Stimulated activated CD4-positive, alpha-beta T cell treated with anti-CD3 and anti-CD28 coated beads, TNF-alpha, amount 100 ng/mL, for 48 hours (primary cell): ENCODE results near the gene MTM1.
A peak's percentile ranks its signal among the peaks of the same experiment; 100 is the strongest.

Experiments used
- DNase-seq, 3 donors: peaks; one replicate each; pipeline ENCODE4 v3.0.0-alpha.2; 2020; ENCODE audit warnings: low read depth in 3 of 3

Gene MTM1

DNA sequence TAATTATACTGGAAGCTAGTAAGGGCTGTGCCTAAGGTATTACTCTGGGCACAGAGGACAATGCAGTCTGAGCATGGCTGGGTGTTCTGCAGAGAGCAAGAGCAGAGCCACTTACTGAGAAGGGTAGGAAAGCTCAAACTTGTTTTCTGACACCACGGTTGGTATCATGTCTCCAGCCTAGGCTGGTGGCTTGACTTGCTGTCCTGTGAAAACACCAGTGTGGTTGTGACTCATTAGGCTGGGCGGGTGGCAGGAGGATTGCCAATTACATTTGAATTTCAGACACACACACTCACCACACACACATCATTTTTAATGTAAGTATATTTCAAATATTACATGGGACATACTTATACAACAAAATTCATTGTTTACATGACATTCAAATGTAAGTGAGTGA is 19.7 kb upstream of the MTM1 start:
- DNase-seq, result no peak

DNA sequence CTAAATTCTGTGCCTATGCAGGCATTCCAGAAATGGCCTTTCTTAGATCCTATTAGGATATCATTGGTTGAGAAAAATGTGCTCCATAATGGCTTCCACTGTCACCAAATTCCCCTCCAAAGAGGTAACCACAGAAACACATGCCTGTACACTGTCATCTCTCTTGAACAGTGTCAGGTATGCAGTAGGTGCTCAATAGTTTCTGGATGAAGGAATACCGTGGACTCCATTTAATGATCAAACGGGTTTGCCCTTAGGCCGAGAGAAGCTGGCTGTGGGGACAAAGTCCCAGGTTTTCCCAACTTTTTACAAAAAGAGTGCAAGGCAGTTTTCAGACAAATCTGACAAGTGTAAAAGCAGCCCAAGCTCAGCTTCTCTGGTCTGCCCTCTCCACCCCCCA is 16.5 kb upstream of the MTM1 start:
- DNase-seq, result no peak

DNA sequence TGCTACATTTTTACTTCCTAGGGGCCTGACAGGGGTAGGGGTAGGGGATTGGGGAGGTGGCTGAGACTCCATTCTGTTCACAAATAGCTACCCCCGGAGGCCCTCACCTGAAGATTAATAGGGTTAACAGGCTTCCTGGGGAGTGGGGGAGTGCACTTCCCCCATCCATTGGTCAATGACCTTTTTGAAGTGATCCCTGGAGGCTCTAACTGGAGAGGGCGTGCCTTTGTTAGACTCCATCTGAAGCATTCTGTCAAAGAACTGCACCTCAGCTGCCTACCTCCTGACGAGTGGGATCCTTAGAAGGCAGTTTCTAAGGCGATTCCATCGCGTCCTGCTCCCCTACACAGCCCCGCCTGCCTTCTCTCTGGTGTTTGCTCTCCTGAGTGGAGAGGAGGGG is 10.0 kb upstream of the MTM1 start:
- no peak for DNase-seq

DNA sequence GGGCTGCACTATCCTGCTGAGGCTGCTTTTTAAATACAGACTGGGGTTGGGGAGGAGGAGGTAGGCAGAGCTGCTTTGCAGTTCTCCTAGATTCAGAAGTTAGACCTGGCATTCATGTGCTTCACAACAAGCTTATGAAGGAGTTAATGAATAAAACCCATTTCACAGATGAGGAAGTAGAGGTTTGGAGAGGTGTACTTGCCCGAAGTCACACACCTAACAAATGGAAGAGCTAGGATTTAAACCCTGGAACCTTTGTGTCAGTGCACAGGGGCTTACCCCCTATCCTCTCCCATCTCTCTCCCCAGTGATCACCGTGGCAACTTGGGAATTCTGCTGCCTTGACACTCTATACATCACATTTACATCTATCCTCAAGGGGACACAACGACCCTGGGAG is 3.6 kb upstream of the MTM1 start:
- no peak for DNase-seq

DNA sequence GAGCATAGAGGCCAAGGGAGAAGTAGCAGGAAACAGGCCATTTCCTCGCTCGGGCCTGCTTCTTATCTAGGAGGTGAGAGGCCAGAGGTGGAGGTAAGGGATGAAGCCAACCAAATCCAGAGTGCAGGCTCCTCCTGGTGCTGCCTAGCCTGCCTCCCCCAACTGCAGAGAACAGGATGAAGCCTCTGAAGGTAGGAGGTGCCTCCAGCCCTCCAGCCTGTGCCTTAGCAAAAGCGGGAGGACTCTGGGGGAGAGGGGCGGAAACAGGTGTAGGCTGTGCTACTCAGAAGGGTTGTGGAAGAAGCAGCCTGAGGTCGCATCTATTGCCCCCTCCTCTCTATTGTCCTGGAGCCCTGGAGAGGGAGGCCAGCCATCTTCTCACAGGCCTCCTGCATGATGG is 2.9 kb upstream of the MTM1 start:
- DNase-seq, result no peak

DNA sequence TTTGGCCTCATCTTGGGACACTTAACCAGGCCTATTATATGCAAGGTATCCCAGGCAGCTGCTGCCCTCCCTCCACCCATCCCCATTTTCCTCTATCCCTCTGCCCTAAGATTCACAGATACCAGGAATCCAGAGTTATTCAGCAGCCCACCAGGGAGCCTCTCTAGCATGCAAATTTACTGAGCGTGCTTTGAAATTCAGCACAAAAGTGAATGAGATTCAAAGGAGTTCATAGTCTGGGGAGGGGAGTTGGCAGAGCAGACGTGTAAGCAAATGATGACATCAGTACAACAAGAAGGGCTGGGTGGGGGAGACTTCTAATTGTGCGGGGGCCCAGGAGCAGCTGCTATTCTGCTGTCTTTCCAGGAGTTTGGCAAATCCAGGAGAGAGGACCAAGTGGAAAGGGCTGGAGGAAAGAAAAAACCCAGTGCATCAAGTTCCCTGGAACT is 1.7 kb upstream of the MTM1 start:
- DNase-seq, result no peak

DNA sequence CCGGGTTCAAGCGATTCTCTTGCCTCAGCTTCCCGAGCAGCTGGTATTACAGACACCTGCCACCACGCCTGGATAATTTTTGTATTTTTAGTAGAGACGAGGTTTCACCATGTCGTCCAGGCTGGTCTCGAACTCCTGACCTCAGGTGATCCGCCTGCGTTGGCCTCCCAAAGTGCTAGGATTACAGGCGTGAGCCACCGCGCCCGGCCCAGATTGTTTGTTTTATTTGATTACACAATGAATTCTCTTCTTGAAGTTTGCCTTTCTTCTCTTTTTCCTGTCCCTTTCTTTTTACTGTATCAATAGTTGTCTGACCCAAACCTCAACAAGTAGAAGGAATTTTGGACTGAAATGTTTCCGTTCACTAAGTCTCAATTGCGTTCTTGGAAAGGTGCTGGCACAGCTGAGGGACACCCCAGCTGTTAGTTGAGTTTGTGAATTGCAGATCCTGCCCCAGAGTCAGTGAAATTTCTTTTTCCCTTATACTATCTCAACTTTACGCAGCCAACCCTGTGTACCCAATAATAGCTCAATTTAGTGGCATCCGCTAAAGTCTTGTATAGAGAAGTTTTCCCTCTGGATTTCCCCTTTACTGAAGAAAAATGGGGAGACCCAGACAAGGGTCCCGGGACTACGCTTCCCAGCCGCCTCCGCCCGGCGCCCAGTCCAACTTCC is 639 bp upstream of the MTM1 start:
- no peak for DNase-seq

DNA sequence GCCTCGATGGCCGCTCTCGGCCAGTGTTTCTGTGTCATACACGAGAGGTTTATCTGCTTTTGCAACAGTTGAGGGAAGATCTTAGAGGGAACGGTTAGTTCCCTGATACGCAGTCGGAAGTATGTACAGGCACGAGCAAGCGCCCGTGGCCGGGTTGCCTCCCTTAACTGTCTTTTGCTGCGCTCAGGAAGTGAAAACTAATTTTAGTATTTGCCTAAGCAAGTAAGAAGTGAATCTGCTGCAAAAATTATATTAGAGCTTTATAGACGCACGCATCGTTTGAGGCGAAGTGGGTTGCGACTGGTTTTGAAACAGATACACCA is 695 bp downstream of the MTM1 start:
- DNase-seq, result no peak

DNA sequence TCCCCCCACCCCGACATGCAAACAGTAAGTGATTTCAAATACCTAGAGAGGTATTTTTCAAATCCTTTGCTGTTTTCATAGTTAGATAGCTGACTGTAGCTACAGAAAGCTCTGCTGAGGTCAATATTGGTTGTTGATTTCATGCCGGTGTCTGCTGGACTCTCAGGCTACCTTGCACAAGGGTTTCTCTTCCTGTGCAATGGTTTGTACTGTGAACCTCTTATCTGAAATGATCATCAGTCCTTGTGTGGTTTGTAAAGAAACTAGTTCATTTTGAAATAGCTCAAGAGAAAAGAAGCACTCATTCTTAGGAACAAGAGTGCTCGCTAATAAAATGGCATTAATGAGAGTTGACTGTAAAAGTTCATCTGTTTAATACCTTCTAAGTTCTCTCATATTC is 2.1 kb downstream of the MTM1 start:
- DNase-seq, result no peak

DNA sequence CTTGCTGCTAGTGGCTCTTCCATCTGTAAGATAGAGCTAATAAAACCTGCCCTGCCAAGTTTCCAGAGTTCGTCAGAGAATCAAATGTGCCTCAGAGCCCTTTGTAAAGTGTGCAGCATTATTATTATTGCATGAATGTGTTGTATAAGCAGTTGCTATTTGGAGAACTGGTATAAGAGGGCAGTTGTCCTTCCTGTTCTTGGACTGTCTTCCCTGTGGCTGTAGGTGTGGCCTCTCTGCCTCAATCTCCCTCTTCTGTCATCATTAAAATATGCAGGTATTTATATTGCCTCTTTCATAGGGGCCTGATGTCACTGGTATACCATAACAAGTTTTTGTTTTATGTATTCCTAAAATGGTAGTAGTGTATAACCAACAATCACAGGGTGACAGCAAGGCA is 3.8 kb downstream of the MTM1 start:
- no peak for DNase-seq

DNA sequence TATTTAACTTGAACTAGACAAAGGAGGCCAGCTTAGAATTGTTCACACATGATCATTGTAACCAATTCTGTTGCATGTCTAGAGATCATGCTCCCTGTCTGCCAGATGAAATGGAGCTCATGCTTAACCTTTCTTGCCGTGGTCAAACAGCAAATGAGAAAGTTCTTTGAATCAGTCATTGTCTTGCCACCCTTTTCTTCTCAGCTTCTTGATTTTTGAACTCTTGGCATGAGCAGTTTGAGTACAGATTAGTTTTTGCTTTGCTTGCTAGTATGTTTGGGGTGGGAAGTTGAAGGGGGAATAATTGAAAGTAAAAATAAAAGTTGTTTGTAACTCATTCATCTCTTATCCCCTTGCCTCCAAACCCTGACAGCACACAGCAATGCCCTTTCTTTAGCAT is 4.7 kb downstream of the MTM1 start:
- DNase-seq, result no peak

DNA sequence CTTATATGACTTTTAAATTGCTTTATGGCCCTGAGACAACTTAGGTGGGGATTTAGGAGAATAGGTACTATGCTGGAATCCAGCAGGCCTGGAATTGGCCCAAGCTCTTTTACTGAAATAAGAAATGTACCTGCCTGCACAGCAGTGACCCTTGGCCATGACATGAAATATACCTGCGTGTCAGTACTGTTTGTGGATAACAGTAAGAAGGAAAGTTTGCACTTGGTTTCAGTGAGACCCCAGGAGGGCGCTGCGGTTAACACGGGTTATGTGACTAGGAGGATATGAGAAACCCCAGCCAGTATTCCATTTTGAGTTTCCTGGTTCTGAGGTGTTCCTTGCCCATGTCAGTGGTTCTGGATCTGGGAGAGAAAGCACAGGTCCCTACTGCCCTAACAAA is 5.3 kb downstream of the MTM1 start:
- DNase-seq, result no peak

DNA sequence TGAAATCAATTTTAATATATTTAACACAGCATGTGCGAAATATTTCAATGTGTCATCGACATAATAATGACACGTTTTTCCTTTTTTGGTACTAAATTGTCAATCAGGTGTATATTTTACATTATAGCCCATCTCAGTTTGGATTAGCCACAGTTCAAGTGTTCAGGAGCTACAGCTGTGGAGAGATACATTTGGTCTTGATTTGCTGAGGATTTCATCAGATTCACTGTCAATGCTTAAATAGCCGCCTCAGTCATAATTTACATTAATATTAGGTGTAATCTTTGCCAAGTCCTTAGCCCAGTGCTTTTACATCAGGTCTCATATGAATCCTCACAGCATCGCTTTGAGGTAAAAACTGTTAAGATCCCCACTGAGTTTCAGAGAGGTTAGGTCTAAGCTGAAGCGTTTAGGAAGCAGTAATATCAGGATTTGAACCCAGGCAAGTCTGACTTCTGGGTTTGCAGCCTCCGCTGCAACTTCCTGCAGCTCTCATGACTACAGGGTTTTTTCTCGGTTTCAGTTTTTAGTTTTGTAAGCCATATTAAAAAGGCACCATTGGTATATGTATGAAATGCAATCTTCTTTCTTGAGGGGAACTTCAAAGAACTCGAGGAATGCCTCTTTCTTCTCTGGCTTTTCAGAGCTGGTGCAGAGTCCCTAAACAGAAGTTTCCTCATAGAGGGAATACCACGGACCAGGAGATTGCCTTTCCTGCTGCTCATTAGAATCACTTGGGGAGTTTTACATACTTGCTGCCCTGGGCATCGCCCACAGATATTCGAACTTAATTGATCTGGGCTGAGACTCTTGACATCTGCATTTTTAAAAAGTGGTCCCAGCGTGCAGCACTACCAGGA is 6.4 kb downstream of the MTM1 start:
- DNase-seq, result peak in 1 of 3 donors; percentile 14

DNA sequence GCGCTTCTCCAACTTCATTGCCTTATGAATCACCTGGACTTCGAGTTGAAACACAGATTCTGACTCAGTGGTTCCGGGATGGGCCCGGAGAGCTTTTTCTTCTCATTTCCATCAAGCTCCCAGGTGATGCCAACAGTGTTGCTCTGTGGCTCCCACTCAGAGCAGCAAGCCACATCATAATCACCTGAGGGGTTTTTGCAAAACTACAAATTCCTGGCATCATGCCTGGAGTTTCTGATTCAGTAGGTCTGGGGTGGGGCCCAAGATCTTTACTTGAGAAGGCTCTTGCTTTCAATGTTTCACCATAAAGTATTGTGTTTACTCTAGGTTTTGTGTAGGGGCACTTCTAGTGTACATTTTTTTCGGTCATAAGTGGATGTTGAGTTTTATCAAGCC is 7.0 kb downstream of the MTM1 start:
- peak; percentile 38 to 59 (median 41) for DNase-seq

DNA sequence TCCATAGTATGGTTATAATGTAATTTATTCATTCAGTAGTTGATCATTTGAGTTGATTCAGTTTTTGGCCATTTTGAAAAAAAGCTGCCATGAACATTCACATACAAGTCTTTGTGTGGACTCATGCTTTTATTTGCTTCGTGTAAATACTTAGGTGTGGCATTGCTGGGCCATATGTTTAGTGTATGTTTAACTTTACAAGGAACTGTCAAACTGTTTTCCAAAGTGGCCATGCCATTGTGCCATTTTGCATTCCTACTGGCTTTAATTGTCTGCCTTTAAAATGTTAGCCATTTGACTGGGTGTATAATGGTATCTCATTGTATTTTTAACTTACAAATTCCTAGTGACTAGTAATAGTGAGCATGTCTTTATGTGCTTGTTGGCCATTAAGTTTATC is 8.8 kb downstream of the MTM1 start:
- DNase-seq, result no peak

DNA sequence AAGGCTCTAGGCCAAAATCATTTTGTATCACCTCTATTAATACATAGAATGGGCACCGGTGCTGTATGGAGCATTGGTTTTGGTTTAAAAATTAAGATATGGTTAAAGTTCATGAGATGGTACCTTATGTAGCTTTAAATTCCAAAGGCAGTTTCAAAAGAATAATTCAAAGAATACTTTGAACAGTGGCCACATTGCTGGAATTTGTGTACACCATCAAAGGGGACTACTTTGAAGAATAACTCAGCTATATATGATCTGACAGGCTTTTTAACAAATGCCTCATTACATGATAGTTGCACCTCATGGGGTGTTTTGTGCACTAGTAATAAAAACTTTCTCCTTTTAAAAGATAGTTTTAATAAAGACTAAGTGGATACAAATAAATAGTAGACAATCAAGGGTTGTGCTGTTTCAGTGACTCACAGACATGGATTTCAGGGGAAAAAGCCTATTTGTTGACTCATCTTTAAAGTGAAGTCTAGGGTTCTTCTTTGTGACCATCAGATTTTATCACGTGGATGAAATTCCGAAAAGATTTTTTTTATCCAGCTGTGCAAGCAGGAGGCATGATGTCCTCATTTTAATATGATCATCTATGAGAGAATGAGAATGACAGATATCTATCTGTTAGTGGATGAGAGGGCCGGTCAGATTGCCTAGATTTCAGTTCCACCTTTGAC is 12.8 kb downstream of the MTM1 start:
- no peak for DNase-seq

DNA sequence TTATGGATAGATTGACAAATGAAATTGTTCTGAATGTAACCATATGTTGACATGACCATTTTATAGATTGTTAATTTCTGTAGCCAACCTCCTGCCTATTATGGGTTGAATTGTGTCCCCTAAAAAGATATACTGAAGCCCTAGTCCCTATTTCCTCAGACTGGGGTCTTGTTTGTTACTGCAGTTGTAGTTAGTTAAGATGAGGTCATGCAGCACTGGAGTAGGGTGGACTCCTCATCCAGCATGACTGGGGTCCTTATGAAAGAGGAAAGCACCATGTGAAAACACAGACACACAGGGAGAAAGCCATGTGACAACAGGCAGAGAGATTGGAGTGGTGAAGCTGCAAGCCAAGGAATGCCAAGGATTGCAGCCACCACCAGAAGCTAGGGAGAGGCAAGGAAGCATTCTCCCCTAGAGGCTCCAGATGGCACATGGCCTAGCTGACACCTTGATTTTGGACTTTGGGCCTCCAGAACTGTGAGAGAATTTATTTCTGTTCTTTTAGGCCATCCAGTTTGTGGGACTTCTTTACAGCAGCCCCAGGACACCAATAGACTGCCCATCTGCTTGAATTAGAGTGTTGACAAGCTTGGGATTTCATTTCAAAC is 14.0 kb downstream of the MTM1 start:
- DNase-seq, result no peak

DNA sequence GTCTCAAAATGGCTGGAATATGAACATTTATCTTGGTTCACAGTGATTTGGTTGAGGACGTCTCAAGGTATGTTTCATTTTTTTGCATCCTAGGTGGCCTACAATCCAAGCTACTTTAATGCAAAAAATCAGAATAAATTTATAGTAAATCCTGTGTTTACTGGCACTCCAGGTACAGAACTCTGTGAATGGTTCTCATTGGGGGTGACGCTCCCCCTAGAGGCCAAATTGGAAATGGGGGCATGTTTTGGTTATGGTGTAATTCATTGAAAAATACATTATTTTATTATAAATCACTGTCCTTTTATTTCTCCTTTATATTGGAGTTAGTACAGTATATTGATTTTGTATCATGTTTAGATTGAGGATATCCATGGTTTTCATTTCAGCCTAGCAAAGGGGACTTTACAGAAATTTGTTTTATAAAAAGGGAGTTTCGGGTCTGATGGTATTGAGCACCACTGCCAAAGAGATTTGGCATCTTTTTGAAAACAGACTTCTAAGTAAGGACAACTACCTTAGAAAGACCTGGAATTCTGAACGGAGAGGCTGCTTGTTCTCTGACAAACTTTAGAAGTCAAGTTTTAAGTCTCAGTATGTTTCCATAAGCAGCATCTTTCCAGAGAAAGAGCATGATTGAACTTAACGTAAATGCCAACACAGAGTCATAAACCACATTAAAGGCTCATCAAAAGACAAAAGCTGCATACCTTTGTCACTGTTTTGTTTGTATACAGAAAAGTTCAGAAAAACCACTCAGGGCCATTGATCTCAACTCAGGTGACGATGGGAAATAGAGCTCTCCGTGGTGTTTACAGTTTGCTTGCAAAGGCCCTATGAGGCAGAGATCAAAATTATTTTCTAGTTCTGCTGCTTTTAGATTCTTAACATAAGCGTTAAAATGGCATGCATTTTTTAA is 19.4 kb downstream of the MTM1 start:
- DNase-seq, result no peak

DNA sequence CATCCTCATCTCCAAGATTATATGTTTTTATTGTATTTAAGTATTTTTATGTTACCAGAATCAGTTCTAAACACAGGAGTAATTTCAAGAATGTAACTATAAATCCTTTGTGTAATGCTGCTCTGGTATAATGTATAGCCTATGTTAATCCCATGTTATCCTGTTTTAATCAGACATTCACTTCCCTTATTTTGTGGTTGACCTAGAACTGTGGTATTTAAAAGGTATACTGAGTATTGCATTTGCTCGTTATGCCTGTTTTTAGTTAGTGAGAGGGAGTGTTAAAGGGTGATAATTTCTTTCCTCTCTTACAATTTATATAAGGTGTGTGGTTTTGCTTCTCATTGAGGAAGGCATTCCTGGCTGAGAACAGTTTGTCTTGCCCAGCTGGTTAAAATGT is 26.2 kb downstream of the MTM1 start:
- DNase-seq, result no peak

DNA sequence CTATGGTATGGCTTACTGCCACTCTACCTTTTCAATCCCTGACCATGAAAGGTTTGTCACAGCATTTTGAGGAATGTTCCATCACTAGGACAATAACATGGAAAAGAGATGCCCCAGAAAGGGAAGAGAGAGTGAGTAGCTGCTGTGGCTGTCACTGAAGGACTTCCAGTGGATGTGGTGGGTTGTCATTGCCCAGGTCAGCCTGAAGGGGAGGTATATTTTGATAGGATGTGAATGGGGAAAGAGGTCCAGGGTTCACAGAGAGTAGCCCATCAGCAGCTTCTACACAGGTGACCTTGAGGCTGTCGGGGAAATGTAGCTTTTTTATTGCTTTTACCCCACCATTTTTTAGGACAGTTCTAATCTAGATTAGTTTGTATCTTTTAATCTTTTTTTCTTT is 30.8 kb downstream of the MTM1 start:
- DNase-seq, result no peak

DNA sequence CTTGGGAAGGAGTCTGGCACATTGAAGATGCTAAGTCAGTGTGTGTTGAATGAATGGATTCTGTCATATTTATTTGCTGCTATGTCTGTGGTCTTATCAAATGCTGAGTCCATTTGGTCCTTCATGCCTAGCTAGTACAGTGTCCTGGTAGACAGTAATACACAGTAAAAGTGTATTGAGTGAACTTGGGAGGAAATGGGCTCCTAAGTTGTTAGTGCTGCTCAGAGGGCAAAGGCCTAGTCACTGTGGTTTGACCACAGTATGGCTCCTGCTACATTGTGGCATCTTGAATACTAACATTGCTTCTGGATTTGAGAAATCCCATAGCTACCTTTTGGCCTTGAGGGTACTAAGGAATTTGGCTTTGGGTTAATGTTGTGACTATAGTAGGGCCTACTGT is 33.9 kb downstream of the MTM1 start:
- DNase-seq, result no peak

DNA sequence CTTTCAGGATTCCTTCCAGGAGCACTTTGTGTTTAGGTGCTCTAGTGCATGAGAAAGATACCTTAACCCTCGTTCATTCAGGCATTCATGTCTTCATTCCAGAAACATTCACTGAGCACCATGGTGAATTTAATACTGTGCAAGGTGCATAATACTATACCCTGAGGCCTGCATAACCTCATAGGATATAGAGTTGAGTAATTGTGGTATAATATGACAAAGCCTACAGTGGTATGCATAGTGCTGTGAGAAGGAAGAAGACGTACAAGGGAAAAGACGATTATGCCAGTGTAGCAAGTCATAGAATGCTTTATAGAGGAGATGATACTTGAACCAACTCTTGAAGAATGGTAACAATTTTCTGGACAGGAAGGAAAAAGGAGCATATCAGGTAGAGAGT is 34.3 kb downstream of the MTM1 start:
- no peak for DNase-seq
